ENCODE measurements around the gene LHPP. TPM values are rescaled to one million over a fixed set of nuclear protein-coding genes. Genes with fewer than 3 reads are reported as not detected.

Gene LHPP
- total RNA-seq, 4 donors from 2014 or later, result 8.7 to 19.9 (median 15.5) TPM

DNA sequence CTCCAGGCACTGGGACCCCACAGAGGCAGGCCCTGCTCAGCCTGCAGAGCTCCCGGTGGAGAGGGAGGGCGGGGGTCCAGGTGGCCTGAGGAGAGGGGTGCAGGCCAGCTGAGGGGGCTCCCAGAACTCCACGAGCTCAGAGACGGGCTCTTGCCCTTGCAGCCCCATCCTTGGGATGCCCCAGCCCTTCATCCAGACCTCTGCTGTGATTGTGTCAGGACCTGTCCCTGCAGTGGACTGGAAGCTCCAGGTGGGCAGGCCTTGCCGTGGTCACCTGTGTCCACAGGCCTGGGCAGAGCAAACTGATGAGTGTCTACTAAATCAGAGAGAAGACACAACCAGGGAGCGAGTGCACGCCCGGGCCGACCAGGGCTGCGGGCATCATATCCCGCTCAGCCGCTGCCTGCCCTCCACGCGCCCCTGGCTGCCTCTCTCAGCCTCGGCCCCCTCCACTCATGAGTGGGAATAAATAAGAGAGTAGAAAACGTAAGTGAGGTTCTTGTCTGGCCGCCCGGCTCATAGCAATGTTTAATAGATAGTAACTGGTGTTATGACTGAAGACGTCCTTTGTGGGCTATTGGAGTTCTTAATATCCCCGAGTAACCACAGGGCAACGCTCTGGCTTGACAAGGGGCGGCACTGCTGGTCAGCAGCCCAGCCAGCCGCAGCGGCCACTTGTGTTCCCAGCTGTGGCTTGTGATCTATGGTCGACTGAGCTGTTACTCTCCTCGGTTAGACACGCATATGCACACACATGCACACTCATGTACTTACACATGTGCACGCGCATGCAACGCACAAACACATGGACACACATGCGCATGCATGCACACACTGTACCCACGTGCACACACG, 105.6 kb downstream of the LHPP start:
- WGBS, 2 donors, result 93 to 95% methylated on average over 31 to 33 of the region's 33 CpGs
- H3K4me3 ChIP-seq (ENCODE audit: low read depth, poor library complexity, severe bottlenecking), result no peak overlapping the region
- no peak for DNase-seq (ENCODE audit: low spot score in 2 of 2)
- intact Hi-C loops (cut with DNase I; ENCODE audit: low total_unique reads), result no loop called here
- TF ChIP-seq, protein P1, sequence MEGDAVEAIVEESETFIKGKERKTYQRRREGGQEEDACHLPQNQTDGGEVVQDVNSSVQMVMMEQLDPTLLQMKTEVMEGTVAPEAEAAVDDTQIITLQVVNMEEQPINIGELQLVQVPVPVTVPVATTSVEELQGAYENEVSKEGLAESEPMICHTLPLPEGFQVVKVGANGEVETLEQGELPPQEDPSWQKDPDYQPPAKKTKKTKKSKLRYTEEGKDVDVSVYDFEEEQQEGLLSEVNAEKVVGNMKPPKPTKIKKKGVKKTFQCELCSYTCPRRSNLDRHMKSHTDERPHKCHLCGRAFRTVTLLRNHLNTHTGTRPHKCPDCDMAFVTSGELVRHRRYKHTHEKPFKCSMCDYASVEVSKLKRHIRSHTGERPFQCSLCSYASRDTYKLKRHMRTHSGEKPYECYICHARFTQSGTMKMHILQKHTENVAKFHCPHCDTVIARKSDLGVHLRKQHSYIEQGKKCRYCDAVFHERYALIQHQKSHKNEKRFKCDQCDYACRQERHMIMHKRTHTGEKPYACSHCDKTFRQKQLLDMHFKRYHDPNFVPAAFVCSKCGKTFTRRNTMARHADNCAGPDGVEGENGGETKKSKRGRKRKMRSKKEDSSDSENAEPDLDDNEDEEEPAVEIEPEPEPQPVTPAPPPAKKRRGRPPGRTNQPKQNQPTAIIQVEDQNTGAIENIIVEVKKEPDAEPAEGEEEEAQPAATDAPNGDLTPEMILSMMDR (IDR thresholded peaks at IDR 0.05), result no peak
- TF ChIP-seq POLR2A (IDR thresholded peaks at IDR 0.05), result no peak

DNA sequence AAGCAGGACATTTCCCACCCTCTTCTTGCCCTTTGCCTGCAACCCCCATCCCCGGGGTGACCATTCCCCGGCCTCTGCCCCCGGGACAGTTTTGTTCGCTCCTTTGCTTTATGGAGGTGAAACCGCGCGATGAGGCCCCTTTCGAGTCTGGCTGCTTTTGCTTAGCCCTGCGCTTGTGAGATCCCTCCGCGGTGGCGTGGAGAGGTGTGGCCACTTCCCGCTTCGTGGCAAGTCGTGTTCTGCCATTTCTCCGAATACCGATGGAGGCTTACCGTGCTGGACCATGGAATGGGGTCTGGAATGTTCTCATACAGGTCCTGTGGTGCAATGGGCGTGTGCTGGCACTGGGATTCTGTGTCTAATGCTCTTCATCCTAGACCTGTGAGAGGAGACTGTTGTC, 106.7 kb downstream of the LHPP start:
- DNase-seq (ENCODE audit: low spot score in 2 of 2), result no peak
- no peak overlapping the region for H3K4me3 ChIP-seq (ENCODE audit: low read depth, poor library complexity, severe bottlenecking)
- intact Hi-C loops (cut with DNase I; ENCODE audit: low total_unique reads), result no loop called here
- TF ChIP-seq POLR2A (IDR thresholded peaks at IDR 0.05), result no peak
- TF ChIP-seq, protein P1 (IDR thresholded peaks at IDR 0.05), result no peak
- whole genome bisulfite sequencing, 2 donors, result 90 to 94% methylated on average over 18 to 19 of the region's 19 CpGs

DNA sequence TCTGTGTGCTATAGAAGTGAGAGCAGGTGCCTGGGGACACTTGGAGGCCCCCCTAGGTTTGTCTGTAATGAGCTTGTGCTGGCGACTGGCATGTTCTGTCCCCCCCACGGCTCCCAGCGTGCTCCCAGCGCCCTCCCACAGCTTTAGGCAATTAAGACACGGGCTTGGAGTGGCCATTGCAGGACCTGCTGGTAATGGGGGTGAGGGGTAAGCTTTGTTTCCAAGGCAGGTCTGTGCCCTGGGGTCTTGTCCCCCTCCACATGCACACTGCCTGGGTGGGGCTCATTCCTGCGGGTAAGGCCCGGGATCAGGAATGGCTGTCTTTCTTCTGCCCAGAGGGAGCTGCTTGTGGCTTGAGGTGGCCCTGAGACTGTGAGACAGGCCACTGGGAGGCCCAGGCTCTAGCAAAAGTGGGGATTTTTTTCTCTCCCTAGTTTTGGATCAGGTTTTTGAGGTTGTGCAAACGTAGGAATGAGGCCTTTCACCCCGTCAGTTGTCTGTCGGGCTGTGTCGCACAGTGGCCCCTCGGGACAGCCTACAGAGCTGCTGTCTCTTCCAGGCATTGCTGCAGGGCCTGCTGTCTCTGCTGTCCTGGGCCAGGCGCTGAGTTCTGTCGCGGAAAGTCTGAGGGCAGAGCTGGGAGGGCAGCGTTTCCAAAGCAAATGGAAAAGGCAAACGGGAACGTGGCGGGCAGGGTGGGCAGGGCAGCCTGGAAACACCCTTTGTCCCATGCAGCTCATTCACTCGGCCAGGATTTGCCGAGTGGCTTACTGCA, 107.4 kb downstream of the LHPP start:
- no peak for DNase-seq (ENCODE audit: low spot score in 2 of 2)
- intact Hi-C loops (cut with DNase I; ENCODE audit: low total_unique reads), result no loop called here
- 73 to 78% methylated on average over 19 to 21 of the region's 21 CpGs for WGBS, 2 donors
- no peak overlapping the region for H3K4me3 ChIP-seq (ENCODE audit: low read depth, poor library complexity, severe bottlenecking)
- TF ChIP-seq, protein P1 (IDR thresholded peaks at IDR 0.05), result no peak
- TF ChIP-seq POLR2A (IDR thresholded peaks at IDR 0.05), result no peak

DNA sequence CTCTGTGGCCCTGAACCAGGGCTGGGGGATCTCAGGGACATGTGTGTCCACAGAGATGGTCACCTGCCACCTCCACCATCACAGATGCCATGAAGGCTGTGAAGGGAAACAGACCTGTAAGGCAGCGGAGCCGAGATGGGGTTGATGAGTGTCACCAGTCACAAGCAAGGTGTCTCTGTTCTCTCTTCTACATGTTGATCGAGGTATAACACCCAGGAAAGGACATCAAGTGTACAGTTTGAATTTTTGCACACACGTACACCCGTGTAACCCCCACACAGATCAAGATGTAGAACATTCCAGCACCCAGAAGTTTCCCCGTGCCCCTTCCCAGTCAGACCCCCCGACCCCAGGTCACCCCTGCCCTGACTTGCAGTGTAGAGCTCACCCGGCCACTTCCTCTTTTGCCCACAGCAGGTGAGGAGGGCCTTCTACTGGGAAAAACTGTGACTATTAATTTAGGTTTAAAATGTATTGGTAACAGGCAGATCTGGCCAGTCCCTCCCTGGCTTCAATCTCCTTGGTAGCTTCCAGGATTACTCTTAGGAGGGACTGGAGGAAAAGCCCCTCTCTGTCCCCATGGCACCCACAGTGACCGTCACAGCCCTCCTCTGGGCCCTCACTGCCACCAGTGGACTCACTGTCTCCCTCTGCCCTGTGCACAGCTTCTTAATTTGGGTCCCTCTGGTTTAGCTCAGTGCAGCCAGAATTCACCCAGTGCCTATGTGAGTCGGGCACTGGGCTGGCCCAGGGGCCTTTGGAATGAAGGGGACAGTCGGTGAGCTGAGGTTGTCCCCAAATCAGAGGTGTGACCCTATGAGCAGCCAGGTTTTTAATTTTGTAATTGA, 108.2 kb downstream of the LHPP start:
- intact Hi-C loops (cut with DNase I; ENCODE audit: low total_unique reads), result no loop called here
- 67 to 95% methylated on average over 11 of the region's 11 CpGs for WGBS, 2 donors
- no peak for DNase-seq (ENCODE audit: low spot score in 2 of 2)
- no peak overlapping the region for H3K4me3 ChIP-seq (ENCODE audit: low read depth, poor library complexity, severe bottlenecking)
- TF ChIP-seq POLR2A (IDR thresholded peaks at IDR 0.05), result no peak
- TF ChIP-seq, protein P1 (IDR thresholded peaks at IDR 0.05), result no peak

DNA sequence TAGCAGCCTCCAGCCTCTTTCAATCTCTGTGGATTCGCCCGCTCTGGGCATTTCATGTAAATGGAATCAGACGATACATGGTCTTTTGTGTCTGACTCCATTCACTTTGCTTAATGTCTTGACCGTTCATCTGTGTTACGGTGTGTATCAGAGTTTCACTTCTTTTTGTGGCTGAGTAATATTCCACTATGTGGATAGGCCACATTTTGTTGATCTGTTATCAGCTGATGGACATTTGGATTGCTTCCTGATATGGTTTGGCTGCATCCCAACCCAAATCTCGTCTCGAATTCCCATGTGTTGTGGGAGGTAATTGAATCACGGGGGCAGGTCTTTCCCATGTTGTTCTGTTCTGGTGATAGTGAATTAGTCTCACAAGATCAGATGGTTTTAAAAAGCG, 109.0 kb downstream of the LHPP start:
- no peak for DNase-seq (ENCODE audit: low spot score in 2 of 2)
- 80 to 87% methylated on average over 9 of the region's 9 CpGs for WGBS, 2 donors
- no peak overlapping the region for H3K4me3 ChIP-seq (ENCODE audit: low read depth, poor library complexity, severe bottlenecking)
- intact Hi-C loops (cut with DNase I; ENCODE audit: low total_unique reads), result no loop called here
- TF ChIP-seq POLR2A (IDR thresholded peaks at IDR 0.05), result no peak
- TF ChIP-seq, protein P1 (IDR thresholded peaks at IDR 0.05), result no peak
